ENCODE results near the gene EPN2.

- TF ChIP-seq CTCF (IDR thresholded peaks at IDR 0.05; ENCODE audit: low read depth, low read length, missing input control): no peak
- no peak for TF ChIP-seq HNF4A (conservative IDR thresholded peaks at IDR 0.05)
- TF ChIP-seq TAF1 (conservative IDR thresholded peaks at IDR 0.05): no peak
- TF ChIP-seq JUND (IDR thresholded peaks at IDR 0.05): no peak
- no peak for TF ChIP-seq YY1 (IDR thresholded peaks at IDR 0.05)
- no peak for TF ChIP-seq GABPA (IDR thresholded peaks at IDR 0.05 in 1 of 2, conservative IDR thresholded peaks at IDR 0.05 in 1 of 2)
- TF ChIP-seq, protein P1, sequence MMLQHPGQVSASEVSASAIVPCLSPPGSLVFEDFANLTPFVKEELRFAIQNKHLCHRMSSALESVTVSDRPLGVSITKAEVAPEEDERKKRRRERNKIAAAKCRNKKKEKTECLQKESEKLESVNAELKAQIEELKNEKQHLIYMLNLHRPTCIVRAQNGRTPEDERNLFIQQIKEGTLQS (IDR thresholded peaks at IDR 0.05): no peak
- TF ChIP-seq, protein P2, sequence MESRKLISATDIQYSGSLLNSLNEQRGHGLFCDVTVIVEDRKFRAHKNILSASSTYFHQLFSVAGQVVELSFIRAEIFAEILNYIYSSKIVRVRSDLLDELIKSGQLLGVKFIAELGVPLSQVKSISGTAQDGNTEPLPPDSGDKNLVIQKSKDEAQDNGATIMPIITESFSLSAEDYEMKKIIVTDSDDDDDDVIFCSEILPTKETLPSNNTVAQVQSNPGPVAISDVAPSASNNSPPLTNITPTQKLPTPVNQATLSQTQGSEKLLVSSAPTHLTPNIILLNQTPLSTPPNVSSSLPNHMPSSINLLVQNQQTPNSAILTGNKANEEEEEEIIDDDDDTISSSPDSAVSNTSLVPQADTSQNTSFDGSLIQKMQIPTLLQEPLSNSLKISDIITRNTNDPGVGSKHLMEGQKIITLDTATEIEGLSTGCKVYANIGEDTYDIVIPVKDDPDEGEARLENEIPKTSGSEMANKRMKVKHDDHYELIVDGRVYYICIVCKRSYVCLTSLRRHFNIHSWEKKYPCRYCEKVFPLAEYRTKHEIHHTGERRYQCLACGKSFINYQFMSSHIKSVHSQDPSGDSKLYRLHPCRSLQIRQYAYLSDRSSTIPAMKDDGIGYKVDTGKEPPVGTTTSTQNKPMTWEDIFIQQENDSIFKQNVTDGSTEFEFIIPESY (IDR thresholded peaks at IDR 0.05): no peak
- TF ChIP-seq, protein P3, sequence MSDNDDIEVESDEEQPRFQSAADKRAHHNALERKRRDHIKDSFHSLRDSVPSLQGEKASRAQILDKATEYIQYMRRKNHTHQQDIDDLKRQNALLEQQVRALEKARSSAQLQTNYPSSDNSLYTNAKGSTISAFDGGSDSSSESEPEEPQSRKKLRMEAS (IDR thresholded peaks at IDR 0.05): no peak
- no peak for TF ChIP-seq SP1 (IDR thresholded peaks at IDR 0.05)
These were observed 93.1 kb downstream of the EPN2 start for GRCh38 chr17:19330271-19330670.

All from liver (tissue), 3 donors.